Activated naive CD4-positive, alpha-beta T cell (primary cell): Measurements from ENCODE around the gene OSBPL7.

Experiments used
- DNase-seq, 4 experiments: peaks; one replicate each; lab custom pipeline; 2025; lab: John Stamatoyannopoulos, UW

Gene OSBPL7

DNA sequence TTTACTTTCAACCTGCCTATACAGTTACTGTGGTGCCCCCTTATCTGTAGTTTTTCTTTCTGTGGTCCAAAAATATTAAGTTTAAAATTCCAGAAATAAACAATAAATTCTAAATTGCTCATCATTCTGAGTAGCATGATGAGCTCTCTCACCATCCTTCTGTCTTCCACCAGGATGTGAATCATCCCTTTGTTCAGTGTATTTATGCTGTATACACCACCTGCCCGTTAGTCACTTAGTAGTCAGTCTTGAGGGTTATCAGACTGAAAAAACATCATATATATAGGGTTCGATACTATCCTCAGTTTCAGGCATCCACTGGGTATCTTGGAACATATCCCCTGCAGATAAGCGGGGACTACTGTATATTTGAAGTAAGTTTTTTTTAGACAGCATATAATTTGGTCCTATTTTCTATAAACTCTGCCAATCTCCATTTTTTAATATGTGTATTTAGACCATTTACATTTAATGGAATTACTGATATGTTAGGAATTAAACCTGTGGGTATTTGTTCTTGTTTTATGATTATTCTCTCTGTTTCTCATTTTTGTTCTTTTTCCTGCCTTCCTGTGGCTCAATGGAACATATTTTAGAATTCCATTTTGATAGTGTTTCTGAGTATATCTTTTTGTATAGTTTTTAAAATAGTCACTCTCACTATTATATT, 57.5 kb downstream of the OSBPL7 start:
- DNase-seq, result no peak

DNA sequence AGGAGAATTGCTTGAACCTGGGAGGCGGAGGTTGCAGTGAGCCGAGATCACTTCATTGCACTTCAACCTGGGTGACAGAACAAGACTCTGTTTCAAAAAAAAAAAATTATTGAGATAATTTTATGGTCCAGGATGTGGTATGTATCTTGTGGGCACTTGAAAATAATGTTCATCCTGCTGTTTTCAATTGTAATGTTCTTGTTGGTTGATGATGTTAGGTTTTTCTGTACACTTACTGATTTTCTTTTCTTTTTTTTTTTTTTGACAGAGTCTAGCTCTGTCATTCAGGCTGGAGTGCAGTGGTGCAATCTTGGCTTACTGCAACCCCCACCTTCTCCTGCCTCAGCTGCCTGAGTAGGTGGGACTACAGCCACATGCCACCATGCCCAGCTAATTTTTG, 58.9 kb downstream of the OSBPL7 start:
- no peak for DNase-seq

DNA sequence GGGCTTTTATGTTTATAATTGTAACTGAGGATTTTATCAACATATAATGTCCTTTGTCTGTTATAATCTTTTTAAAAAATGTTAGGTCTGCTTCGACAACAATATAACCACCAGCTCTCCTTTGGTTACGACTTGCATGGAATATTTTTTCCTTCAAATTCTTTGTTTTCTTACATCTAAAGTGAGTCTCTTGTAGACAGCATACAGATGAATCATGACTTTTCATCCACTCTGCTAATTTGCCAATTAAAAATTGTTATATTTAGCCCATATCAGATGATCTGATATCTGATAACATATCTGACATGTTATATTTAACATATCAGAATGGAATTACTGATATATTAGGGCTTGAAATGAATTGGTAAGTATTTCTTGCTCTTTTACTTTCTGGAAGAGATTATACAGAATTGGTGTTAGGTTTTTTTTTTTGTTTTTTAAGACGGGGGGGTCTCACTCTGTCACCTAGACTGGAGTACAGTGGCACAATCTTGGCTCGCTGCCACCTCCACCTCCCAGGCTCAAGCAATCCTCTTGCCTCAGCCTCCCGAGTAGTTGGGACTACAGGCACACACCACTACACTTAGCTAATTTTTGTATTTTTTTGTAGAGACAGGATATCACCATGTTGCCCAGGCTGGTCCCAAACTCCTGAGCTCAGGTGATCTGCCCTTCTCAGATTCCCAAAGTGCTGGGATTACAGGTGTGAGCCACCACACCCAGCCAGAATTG, 61.0 kb downstream of the OSBPL7 start:
- DNase-seq, result no peak

GRCh38 chr17:47757386-47757785, 64.2 kb downstream of the OSBPL7 start:
- no peak for DNase-seq
